Activated CD4-positive, alpha-beta T cell treated with anti-CD3 and anti-CD28 coated beads, Interleukin-2, amount 10 ng/mL, durations not matched to agents 24 days and 14 days (primary cell): ENCODE measurements around the gene EXOSC10. TPM values are rescaled to one million over a fixed set of nuclear protein-coding genes. Genes with fewer than 3 reads are reported as not detected.
"Not testable (repeated sequence)": the region's sequence is repeated elsewhere in the genome, so short reads cannot be mapped to it uniquely, and the experiment has no call there.

Experiments used
- DNase-seq: peaks from one replicate; pipeline ENCODE4 v3.0.0; 2022
- H3K27ac Mint-ChIP-seq: one replicate; pipeline ENCODE4 v1.8.0; 2022; ENCODE audit warnings: mild to moderate bottlenecking, mixed read lengths
- H3K27me3 Mint-ChIP-seq: one replicate; pipeline ENCODE4 v1.8.0; 2022; ENCODE audit warnings: mixed read lengths
- H3K36me3 Mint-ChIP-seq: one replicate; pipeline ENCODE4 v1.8.0; 2022; ENCODE audit warnings: low read depth, mild to moderate bottlenecking, mixed read lengths
- H3K4me1 Mint-ChIP-seq: one replicate; pipeline ENCODE4 v1.8.0; 2021; ENCODE audit warnings: mixed read lengths
- H3K4me3 Mint-ChIP-seq: one replicate; pipeline ENCODE4 v1.8.0; 2022; ENCODE audit warnings: mild to moderate bottlenecking, moderate library complexity, mixed read lengths
- H3K9me3 Mint-ChIP-seq: one replicate; pipeline ENCODE4 v1.8.0; 2021; ENCODE audit warnings: mixed read lengths
- intact Hi-C: fragments of 100-400 bp; cut with micrococcal nuclease; formaldehyde crosslinking; loops from one replicate; pipeline ENCODE4 v1.15.1; 2023
- total RNA-seq: library from RNA; stranded (reverse); gene quantifications from 2 replicates; pipeline ENCODE4 v1.2.3, GENCODE V29; 2022

EXOSC10 gene
- total RNA-seq, 1 donor from 2014 or later: 93.0 TPM

- intact Hi-C loops: no loop called here
- H3K9me3 Mint-ChIP-seq: no peaks in the 10 kb centered on the region
- no peaks in the 10 kb centered on the region for H3K27me3 Mint-ChIP-seq
- H3K4me3 Mint-ChIP-seq: no peak overlapping the region
- H3K36me3 Mint-ChIP-seq: peaks cover 78% of the 10 kb centered on the region
- no peak overlapping the region for H3K27ac Mint-ChIP-seq
- no peak for DNase-seq
- peaks cover 18% of the 10 kb centered on the region for H3K4me1 Mint-ChIP-seq
Measured at GRCh38 chr1:11019971-11020370, 79.7 kb downstream of the EXOSC10 start.

- H3K27ac Mint-ChIP-seq, H3K9me3 Mint-ChIP-seq, intact Hi-C loops, DNase-seq, H3K27me3 Mint-ChIP-seq, H3K4me3 Mint-ChIP-seq: not testable (repeated sequence)
- Mint-ChIP-seq H3K36me3 (peaks cover 79% of the 10 kb centered on the region), H3K4me1 (peaks cover 22% of the 10 kb centered on the region)
Measured at GRCh38 chr1:11019358-11019757, 80.3 kb downstream of the EXOSC10 start.

Other genes with a start within 250 kb of the EXOSC10 start
- gene TARDBP, start 87.2 kb downstream of the EXOSC10 start, total RNA-seq: 211 and 224 TPM in 2 replicates
- 0.14 and 0.28 TPM in 2 replicates for gene MASP2, start 52.6 kb downstream of the EXOSC10 start, total RNA-seq
- gene SRM, start 39.9 kb downstream of the EXOSC10 start, total RNA-seq: 334 and 346 TPM in 2 replicates
- not detected in 2 replicates for gene ANGPTL7, start 89.5 kb upstream of the EXOSC10 start, total RNA-seq
- gene MTOR, start 162.7 kb upstream of the EXOSC10 start, total RNA-seq: 48.1 and 54.4 TPM in 2 replicates
- 32.4 and 32.5 TPM in 2 replicates for gene UBIAD1, start 173.3 kb upstream of the EXOSC10 start, total RNA-seq